Muscle of leg (tissue), 16 donors: ENCODE results near the gene TUBA8. TPM values are rescaled to one million over a fixed set of nuclear protein-coding genes. Genes with fewer than 3 reads are reported as not detected.
"Not testable (repeated sequence)": the region's sequence is repeated elsewhere in the genome, so short reads cannot be mapped to it uniquely, and the experiment has no call there.

ENCODE experiments used
- DNase-seq: peaks from one replicate; pipeline ENCODE4 v3.0.0; 2013
- H3K27ac ChIP-seq: one replicate; pipeline ENCODE4 v1.5.1; 2013; ENCODE audit warnings: mild to moderate bottlenecking, low read length, control low read depth
- H3K27me3 ChIP-seq: one replicate; pipeline ENCODE4 v1.6.1; 2013; ENCODE audit warnings: low read length; ENCODE audit not compliant: control insufficient read depth, insufficient read depth
- H3K36me3 ChIP-seq: one replicate; pipeline ENCODE4 v1.6.1; 2013; ENCODE audit warnings: low read length; ENCODE audit not compliant: control insufficient read depth, insufficient read depth
- H3K4me1 ChIP-seq: one replicate; pipeline ENCODE4 v1.6.1; 2013; ENCODE audit warnings: low read length; ENCODE audit not compliant: control insufficient read depth, insufficient read depth
- H3K4me3 ChIP-seq: one replicate; pipeline ENCODE4 v1.5.1; 2013; ENCODE audit warnings: low read length, control low read depth
- H3K9me3 ChIP-seq: replicated peaks from 2 replicates; pipeline ENCODE4 v1.6.1; 2013; ENCODE audit warnings: low read depth, low read length; ENCODE audit not compliant: control insufficient read depth
- WGBS: methylation state at CpG from one replicate; pipeline ENCODE4 v1.1.5; 2013; ENCODE audit warnings: missing lambda C conversion rate; ENCODE audit not compliant: insufficient coverage; 5-methylcytosine and 5-hydroxymethylcytosine counted together
- long read RNA-seq, 11 donors: transcript quantifications; one replicate each; lab custom pipeline, GENCODE V29; 2026
- polyA plus RNA-seq, 8 donors: library from polyadenylated mRNA; unstranded; fragments of 120-200 nt; gene quantifications; one replicate each; pipeline versions ENCODE4 v1.2.1 to v1.2.3, GENCODE V29; 2013; ENCODE audit warnings: inconsistent platforms in 1 of 8, low replicate concordance in 1 of 8; ENCODE audit not compliant: insufficient read length in 8 of 8, insufficient read depth in 1 of 8
- total RNA-seq: library from RNA; stranded (reverse); fragments of 120-200 nt; gene quantifications from one replicate; pipeline ENCODE4 v1.2.4, GENCODE V29; 2013

TUBA8 gene
- total RNA-seq (28.2 TPM), polyA plus RNA-seq (10 to 100 TPM in 5 of 8 donors, 1 to 10 TPM in 3; 4.8 to 19.3 (median 12.7) TPM)
- long read RNA-seq, donor 1, partial matches to known transcripts, result 0 of 3 reads
- long read RNA-seq, donor 1, other reads (novel, unspliced or antisense), result 0 of 3 reads
- long read RNA-seq, donor 2, partial matches to known transcripts, result 0 of 1 reads
- long read RNA-seq, donor 2, other reads (novel, unspliced or antisense), result 0 of 1 reads
- long read RNA-seq, donor 3, transcript TUBA8-202 (5 exons, 2,018 nt), result major isoform, 11 of 12 reads
- long read RNA-seq, donor 3, partial matches to known transcripts, result 0 of 12 reads
- long read RNA-seq, donor 3, other reads (novel, unspliced or antisense), result 0 of 12 reads
- long read RNA-seq, donor 4, partial matches to known transcripts, result 0 of 3 reads
- long read RNA-seq, donor 4, other reads (novel, unspliced or antisense), result 0 of 3 reads
- long read RNA-seq, donor 5, transcript TUBA8-202 (5 exons, 2,018 nt), result major isoform, 6 of 9 reads
- long read RNA-seq, donor 5, partial matches to known transcripts, result 0 of 9 reads
- long read RNA-seq, donor 5, other reads (novel, unspliced or antisense), result 0 of 9 reads
- long read RNA-seq, donor 6, transcript TUBA8-202 (5 exons, 2,018 nt), result major isoform, 17 of 18 reads
- long read RNA-seq, donor 6, partial matches to known transcripts, result 0 of 18 reads
- long read RNA-seq, donor 6, other reads (novel, unspliced or antisense), result 0 of 18 reads
- long read RNA-seq, donor 7, partial matches to known transcripts, result 0 of 2 reads
- long read RNA-seq, donor 7, other reads (novel, unspliced or antisense), result 0 of 2 reads
- long read RNA-seq, donor 8, transcript TUBA8-202 (5 exons, 2,018 nt), result major isoform, 9 of 10 reads
- long read RNA-seq, donor 8, partial matches to known transcripts, result 0 of 10 reads
- long read RNA-seq, donor 8, other reads (novel, unspliced or antisense), result 0 of 10 reads
- long read RNA-seq, donor 9, partial matches to known transcripts, result 0 of 3 reads
- long read RNA-seq, donor 9, other reads (novel, unspliced or antisense), result 0 of 3 reads
- long read RNA-seq, donor 10, transcript TUBA8-202 (5 exons, 2,018 nt), result major isoform, 8 of 8 reads
- long read RNA-seq, donor 10, partial matches to known transcripts, result 0 of 8 reads
- long read RNA-seq, donor 10, other reads (novel, unspliced or antisense), result 0 of 8 reads
- long read RNA-seq, donor 11, transcript TUBA8-202 (5 exons, 2,018 nt), result major isoform, 8 of 12 reads
- long read RNA-seq, donor 11, partial matches to known transcripts, result 0 of 12 reads
- long read RNA-seq, donor 11, other reads (novel, unspliced or antisense), result 0 of 12 reads

DNA sequence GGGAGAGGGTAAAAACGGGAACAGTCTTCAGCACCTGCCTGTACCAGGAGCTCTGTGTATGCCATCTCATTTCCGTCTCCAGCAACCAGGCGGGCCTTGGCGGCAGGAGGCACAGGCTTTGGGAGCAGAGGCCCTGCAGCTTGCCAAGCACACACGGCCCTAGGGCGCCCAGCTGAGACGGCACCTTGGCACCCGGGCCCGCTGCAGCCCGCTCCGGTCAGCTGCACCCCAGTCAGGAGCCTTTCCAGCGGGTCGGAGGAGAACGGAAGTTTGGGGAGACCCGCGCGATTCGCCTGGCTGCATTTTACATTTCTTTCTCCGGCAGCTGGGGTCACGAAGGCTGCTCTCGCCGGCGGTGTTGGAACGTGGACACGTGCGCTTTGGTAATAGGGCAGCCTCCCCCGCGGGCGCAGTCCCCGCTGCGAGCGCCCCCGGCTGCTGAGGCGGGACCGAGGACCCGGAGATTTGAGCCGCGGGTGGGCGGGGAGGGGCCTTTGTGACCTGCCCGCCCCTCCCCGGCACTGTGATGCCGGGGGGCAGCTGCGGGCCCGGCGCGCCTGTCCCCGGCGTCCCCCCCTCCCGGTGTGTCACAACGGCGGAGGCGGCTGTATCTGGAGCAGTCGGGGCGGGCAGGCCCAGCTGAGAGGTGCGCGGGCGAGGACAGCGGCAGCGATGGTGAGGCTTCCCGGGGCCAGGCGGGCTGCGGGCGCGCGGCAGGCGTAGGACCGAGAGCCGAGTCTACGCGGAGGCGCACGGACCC, at the start of gene TUBA8:
Gene TUBA8 (plus strand): TSS at position 616 of the 760 bp plus-strand sequence. CDS start 57 bp downstream, at position 673.
- Histone ChIP-seq H3K27ac (peak within 1 kb of the TSS; percentile 35), H3K4me3 (peak within 1 kb of the TSS; percentile 47), H3K36me3 (no peaks in the 10 kb centered on the region), H3K27me3 (peaks cover 22% of the 10 kb centered on the region), H3K9me3 (no peaks in the 10 kb centered on the region), H3K4me1 (peaks cover 45% of the 10 kb centered on the region)
- peak; percentile 57 for DNase-seq
- WGBS, result under 1% methylated on average over 69 of the region's 72 CpGs

DNA sequence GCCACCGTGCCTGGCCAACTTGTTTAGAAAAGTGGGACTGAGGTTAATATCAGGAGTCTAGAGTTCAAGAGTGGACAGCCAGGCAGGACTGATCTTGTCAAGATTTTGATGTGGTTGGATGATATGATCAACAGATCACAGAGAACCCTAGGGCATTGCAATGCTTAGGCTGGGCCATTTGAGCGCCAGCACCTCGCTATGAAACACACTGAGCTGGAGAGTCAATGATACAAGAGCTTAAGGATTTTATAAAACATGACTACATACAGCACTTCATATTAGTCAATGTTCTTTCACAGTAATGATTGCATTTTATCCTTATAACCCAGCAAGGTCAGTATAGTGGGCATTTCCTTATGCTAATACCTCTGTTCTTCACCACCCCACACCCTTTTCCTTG, 48.2 kb upstream of the TUBA8 start:
- Histone ChIP-seq H3K4me3 (no peak overlapping the region), H3K4me1 (peaks cover 13% of the 10 kb centered on the region), H3K27ac (no peak overlapping the region), H3K36me3 (no peaks in the 10 kb centered on the region), H3K27me3 (peaks cover 6% of the 10 kb centered on the region), H3K9me3 (no peaks in the 10 kb centered on the region)
- WGBS, result 100% methylated on average over 1 of the region's 3 CpGs
- no peak for DNase-seq

DNA sequence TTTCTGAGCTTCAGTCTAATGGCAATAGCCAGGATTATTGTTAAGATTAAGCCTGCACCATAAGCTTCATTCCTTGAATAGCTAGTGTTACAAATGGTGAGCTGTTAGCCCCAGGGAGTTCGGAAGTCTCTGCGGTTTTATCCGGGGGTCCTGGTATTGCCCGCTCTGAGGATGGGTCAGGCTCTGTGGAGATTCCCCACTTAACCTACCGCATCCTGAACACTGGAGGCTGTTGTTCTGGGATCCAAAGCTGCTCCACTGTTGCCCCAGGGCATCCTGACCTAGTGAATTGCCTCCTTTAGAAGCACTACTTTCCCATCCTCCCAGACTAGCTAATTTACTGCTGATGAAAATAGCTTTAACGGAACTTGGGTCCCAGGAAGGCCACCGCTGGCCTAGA, 47.3 kb upstream of the TUBA8 start:
- Histone ChIP-seq H3K9me3 (no peaks in the 10 kb centered on the region), H3K27ac (no peak overlapping the region), H3K27me3 (peaks cover 6% of the 10 kb centered on the region), H3K36me3 (no peaks in the 10 kb centered on the region), H3K4me1 (peaks cover 18% of the 10 kb centered on the region), H3K4me3 (no peak overlapping the region)
- DNase-seq, result no peak
- 76% methylated on average over 5 of the region's 7 CpGs for WGBS

GRCh38 chr22:18063715-18064114, 46.9 kb upstream of the TUBA8 start:
- not testable (repeated sequence) for H3K4me3 ChIP-seq, H3K36me3 ChIP-seq, H3K27me3 ChIP-seq, H3K9me3 ChIP-seq, H3K27ac ChIP-seq
- peak; percentile 71 for DNase-seq
- 22% methylated on average over 6 of the region's 6 CpGs for WGBS
- H3K4me1 ChIP-seq, result peaks cover 21% of the 10 kb centered on the region

- H3K4me1 ChIP-seq, result peaks cover 21% of the 10 kb centered on the region
- H3K36me3 ChIP-seq, result no peaks in the 10 kb centered on the region
- no peak overlapping the region for H3K4me3 ChIP-seq
- no peak overlapping the region for H3K27ac ChIP-seq
- 72% methylated on average over 5 of the region's 7 CpGs for WGBS
- H3K27me3 ChIP-seq, result peaks cover 6% of the 10 kb centered on the region
- H3K9me3 ChIP-seq, result no peaks in the 10 kb centered on the region
- DNase-seq, result no peak
These were observed 46.0 kb upstream of the TUBA8 start for GRCh38 chr22:18064636-18065035.

DNA sequence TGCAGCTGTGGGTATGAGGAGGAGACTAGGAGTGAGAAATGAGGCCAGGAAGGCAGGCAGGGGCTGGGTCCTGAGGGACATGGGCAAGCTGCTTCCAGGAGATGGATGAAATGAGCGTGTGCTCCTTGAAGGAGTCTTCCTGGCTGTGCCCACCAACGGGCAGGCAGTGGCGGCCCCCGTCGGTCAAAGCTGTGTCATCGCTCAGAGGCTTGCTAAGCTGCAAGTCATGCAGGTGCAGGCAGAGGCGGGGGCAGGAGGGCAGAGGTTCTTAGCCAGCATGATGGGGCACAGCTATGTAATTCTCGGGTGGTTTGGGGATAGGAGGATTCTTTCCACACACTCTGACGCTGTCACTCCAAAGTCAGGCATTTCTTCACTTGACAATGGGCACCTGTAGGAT, 45.4 kb upstream of the TUBA8 start:
- H3K27me3 ChIP-seq, result peaks cover 6% of the 10 kb centered on the region
- WGBS, result 63% methylated on average over 8 of the region's 9 CpGs
- H3K4me3 ChIP-seq, result no peak overlapping the region
- no peaks in the 10 kb centered on the region for H3K9me3 ChIP-seq
- no peaks in the 10 kb centered on the region for H3K36me3 ChIP-seq
- no peak overlapping the region for H3K27ac ChIP-seq
- no peak for DNase-seq
- H3K4me1 ChIP-seq, result peaks cover 21% of the 10 kb centered on the region

GRCh38 chr22:18066181-18066859, 44.3 kb upstream of the TUBA8 start:
- peaks cover 6% of the 10 kb centered on the region for H3K27me3 ChIP-seq
- no peak for DNase-seq
- H3K36me3 ChIP-seq, result no peaks in the 10 kb centered on the region
- no peak overlapping the region for H3K27ac ChIP-seq
- WGBS, result 48% methylated on average over 4 of the region's 12 CpGs
- peaks cover 24% of the 10 kb centered on the region for H3K4me1 ChIP-seq
- H3K9me3 ChIP-seq, result no peaks in the 10 kb centered on the region
- no peak overlapping the region for H3K4me3 ChIP-seq

DNA sequence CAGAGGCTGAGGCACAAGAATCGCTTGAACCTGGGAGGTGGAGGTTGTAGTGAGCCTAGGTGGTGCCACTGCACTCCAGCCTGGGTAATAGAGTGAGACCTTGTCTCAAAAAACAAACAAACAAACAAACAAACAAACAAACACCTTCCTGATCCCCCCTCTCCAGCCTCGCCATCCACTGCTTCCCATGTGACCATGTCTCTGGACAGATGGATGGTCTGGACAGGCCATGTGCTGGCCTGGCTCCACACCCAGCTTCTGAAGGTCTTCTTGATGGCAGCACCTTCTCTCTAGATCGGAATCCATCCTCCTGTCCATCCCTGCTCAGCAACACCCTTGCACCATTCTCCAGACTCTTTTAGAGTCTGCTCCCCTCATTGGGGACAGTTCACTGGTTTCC, 43.5 kb upstream of the TUBA8 start:
- no peaks in the 10 kb centered on the region for H3K36me3 ChIP-seq
- H3K4me3 ChIP-seq, result no peak overlapping the region
- no peaks in the 10 kb centered on the region for H3K9me3 ChIP-seq
- DNase-seq, result no peak
- peaks cover 6% of the 10 kb centered on the region for H3K27me3 ChIP-seq
- WGBS, result 89% methylated on average over 2 of the region's 3 CpGs
- H3K27ac ChIP-seq, result no peak overlapping the region
- peaks cover 27% of the 10 kb centered on the region for H3K4me1 ChIP-seq
